Left lung (tissue), 10 donors: ENCODE data around the gene TMEM107. TPM values are rescaled to one million over a fixed set of nuclear protein-coding genes. Genes with fewer than 3 reads are reported as not detected.
A peak's percentile ranks its signal among the peaks of the same experiment; 100 is the strongest.

Experiments
- ATAC-seq: fragments of 200-7000 bp; cut with Tn5 transposase; one replicate; pipeline ENCODE4 v1.9.1; 2020; ENCODE audit warnings: moderate library complexity
- DNase-seq, 4 donors: peaks; one replicate each; pipeline ENCODE4 v3.0.0-alpha.2; 2013 to 2020
- H3K27ac ChIP-seq, 2 donors: fragments of 200-600 bp; sonication (generic) in 1 of 2; one replicate each; pipeline versions ENCODE4 v1.5.0 to v1.8.0; 2020 to 2021
- H3K27me3 ChIP-seq, 2 donors: fragments of 200-600 bp; sonication (generic) in 1 of 2; one replicate each; pipeline versions ENCODE4 v1.5.0 to v1.8.0; 2020 to 2021
- H3K36me3 ChIP-seq, 2 donors: fragments of 200-600 bp; sonication (generic) in 1 of 2; one replicate each; pipeline versions ENCODE4 v1.5.0 to v1.8.0; 2020 to 2021
- H3K4me1 ChIP-seq, 2 donors: fragments of 200-600 bp; one replicate each; pipeline ENCODE4 v1.8.0; 2021
- H3K4me3 ChIP-seq, 2 donors: fragments of 200-600 bp; sonication (generic) in 1 of 2; one replicate each; pipeline versions ENCODE4 v1.5.0 to v1.8.0; 2020 to 2021; ENCODE audit warnings: mild to moderate bottlenecking in 1 of 2
- H3K9me3 ChIP-seq, 2 donors: fragments of 200-600 bp; sonication (generic) in 1 of 2; one replicate each; pipeline versions ENCODE4 v1.5.0 to v1.8.0; 2020 to 2021
- CTCF ChIP-seq, 2 donors: fragments of 200-600 bp; sonication (generic) in 1 of 2; IDR thresholded peaks; one replicate each; pipeline versions ENCODE4 v1.5.0 to v1.8.0; 2021; ENCODE audit warnings: antibody characterized with exemption in 2 of 2
- intact Hi-C, 2 donors: fragments of 100-400 bp; cut with DNase I; formaldehyde crosslinking; loops; one replicate each; pipeline versions ENCODE4 v1.11.2 to v1.14.2; 2022
- polyA plus RNA-seq, 6 donors: library from polyadenylated mRNA; unstranded; fragments of 120-200 nt; gene quantifications; one replicate each; pipeline ENCODE4 v1.2.1, GENCODE V29; 2013; ENCODE audit not compliant: insufficient read length in 6 of 6
- total RNA-seq, 2 donors: library from RNA; stranded (reverse); fragmentation: NEBNext Ultra II Directional; extraction: Animal tissue kit (Norgen Biotek cat#: 25700); gene quantifications; one replicate each; pipeline ENCODE4 v1.2.1, GENCODE V29; 2021
- donor health status: DM: no; HTN: yes; CAD: no.
- donor health status: DM: no; HTN: no; CAD: no.

The TMEM107 gene
- total and polyA plus RNA-seq, 8 donors: 15.0 to 21.0 (median 18.5) TPM

- Histone ChIP-seq H3K4me1 (peaks cover 14 to 65% of the 10 kb centered on the region in 2 donors), H3K9me3 (no peaks in the 10 kb centered on the region), H3K36me3 (no peaks in the 10 kb centered on the region), H3K27ac (peak overlapping the region; percentile 97), H3K4me3 (peak overlapping the region; percentile 83 to 84), H3K27me3 (no peaks in the 10 kb centered on the region)
- no peak for TF ChIP-seq CTCF (IDR thresholded peaks at IDR 0.05)
- intact Hi-C loops: loop anchor here (5.0 to 10.0 kb wide), 2 partner anchors 33 to 64 kb away; partner anchors contain the start of gene HES7 (in 1 of the 2)
- DNase-seq (peak in 1 of 4 donors; percentile 79), ATAC-seq (peak; percentile 0)
Observed at GRCh38 chr17:8189041-8189710, 13.0 kb upstream of the TMEM107 start.

GRCh38 chr17:8188263-8188839, 12.2 kb upstream of the TMEM107 start:
- ATAC-seq (no peak), DNase-seq (peak in 1 of 4 donors; percentile 41)
- TF ChIP-seq CTCF (IDR thresholded peaks at IDR 0.05): no peak
- peaks cover 14 to 65% of the 10 kb centered on the region in 2 donors for H3K4me1 ChIP-seq
- peak overlapping the region; percentile 83 to 84 for H3K4me3 ChIP-seq
- no peaks in the 10 kb centered on the region for H3K36me3 ChIP-seq
- H3K27me3 ChIP-seq: no peaks in the 10 kb centered on the region
- H3K9me3 ChIP-seq: no peaks in the 10 kb centered on the region
- intact Hi-C loops: loop anchor here (5.0 to 10.0 kb wide), 2 partner anchors 34 to 64 kb away; partner anchors contain the start of gene HES7 (in 1 of the 2)
- H3K27ac ChIP-seq: peak overlapping the region; percentile 97

GRCh38 chr17:8187517-8188262, 11.5 kb upstream of the TMEM107 start:
- ATAC-seq (peak; percentile 41), DNase-seq (peak in 3 of 4 donors; percentile 86 to 96 (median 95))
- no peak for TF ChIP-seq CTCF (IDR thresholded peaks at IDR 0.05)
- Histone ChIP-seq H3K9me3 (no peaks in the 10 kb centered on the region), H3K4me3 (peak overlapping the region; percentile 70 to 83), H3K36me3 (no peaks in the 10 kb centered on the region), H3K27ac (peak overlapping the region; percentile 97), H3K27me3 (no peaks in the 10 kb centered on the region), H3K4me1 (peaks cover 14 to 63% of the 10 kb centered on the region in 2 donors)
- intact Hi-C loops: loop anchor here (5.0 to 10.0 kb wide), 2 partner anchors 35 to 63 kb away; partner anchors contain the start of gene HES7 (in 1 of the 2)

- TF ChIP-seq CTCF (IDR thresholded peaks at IDR 0.05): no peak
- peak; percentile 74 for ATAC-seq
Observed at GRCh38 chr17:8186787-8187516, 10.8 kb upstream of the TMEM107 start.

More at GRCh38 chr17:8186787-8187516, 10.8 kb upstream of the TMEM107 start:
- peak; percentile 90 to 96 (median 94) for DNase-seq
- Histone ChIP-seq H3K9me3 (no peaks in the 10 kb centered on the region), H3K27ac (peak overlapping the region; percentile 97), H3K36me3 (no peaks in the 10 kb centered on the region), H3K27me3 (no peaks in the 10 kb centered on the region), H3K4me1 (peaks cover 14 to 56% of the 10 kb centered on the region in 2 donors), H3K4me3 (peak overlapping the region; percentile 62 to 70)
- intact Hi-C loops: loop anchor here (5.0 to 10.0 kb wide), 2 partner anchors 35 to 62 kb away; partner anchors contain the start of gene HES7 (in 1 of the 2)
